NCI-H187 treated with DMSO at 0.1 percent for 48 hours (cell line): ENCODE data around the gene ATXN7L1.
"Not testable (repeated sequence)": the region's sequence is repeated elsewhere in the genome, so short reads cannot be mapped to it uniquely, and the experiment has no call there.

Source experiments
- DNase-seq: peaks from one replicate; lab custom pipeline; 2025; lab: John Stamatoyannopoulos, UW

The ATXN7L1 gene

GRCh38 chr7:105892387-105892786 is 16.0 kb upstream of the ATXN7L1 start:
- DNase-seq: no peak

GRCh38 chr7:105890290-105890997 is 14.0 kb upstream of the ATXN7L1 start:
- no peak for DNase-seq

GRCh38 chr7:105887569-105888189 is 11.3 kb upstream of the ATXN7L1 start:
- no peak for DNase-seq

DNA sequence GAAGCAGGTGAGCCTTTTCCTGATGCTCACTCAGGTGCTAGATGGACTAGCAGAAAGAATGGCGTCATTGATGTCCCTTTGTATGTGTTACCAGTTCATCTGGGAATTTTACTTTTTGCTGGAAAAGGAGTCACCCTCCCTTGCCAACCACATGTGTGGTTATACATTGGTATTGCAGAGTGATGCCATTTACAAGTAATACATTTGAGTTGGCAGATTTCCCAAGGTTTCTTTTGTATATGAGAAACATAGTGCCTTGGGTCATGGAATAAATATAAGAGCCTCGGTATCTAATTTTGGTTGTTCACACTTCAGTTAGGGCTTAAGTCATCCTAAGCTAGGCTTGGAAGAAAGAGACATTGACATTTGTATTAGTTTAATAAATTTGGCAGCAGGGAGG is 10.4 kb upstream of the ATXN7L1 start:
- DNase-seq: no peak

DNA sequence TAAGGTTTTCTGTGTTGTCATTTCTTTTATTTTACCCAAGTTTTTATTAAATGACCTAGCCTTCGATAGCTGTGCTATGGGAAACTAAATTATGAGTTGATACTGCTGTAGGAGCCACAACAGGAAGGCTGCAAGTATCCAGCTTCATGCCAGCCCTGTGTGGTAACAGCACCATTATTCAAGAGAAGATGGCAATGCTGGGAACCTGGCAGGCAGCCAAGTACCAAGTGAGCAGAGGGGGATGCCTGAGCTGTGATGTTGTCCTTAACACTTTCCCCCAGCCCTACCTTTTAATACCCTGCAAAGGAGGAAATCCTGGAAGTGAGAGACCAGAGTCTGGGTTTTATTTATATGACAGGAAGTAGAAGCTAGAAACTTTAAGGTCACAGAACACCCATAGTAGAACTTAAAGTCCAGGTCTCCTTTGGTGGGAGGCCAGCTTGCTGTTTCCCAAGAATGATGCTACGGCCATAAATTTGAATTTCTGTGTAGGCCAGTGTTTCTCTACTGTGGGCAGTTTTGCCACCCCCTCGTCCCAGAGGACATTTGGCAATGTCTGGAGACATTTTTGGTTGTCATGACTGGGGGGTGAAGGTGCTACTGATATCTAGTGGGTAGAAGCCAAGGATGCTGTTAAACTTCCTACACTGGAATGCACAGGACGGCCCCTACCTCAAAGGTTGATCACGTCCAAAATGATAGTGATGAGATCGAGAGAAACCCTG is 9.2 kb upstream of the ATXN7L1 start:
- no peak for DNase-seq

GRCh38 chr7:105883179-105883578 is 6.8 kb upstream of the ATXN7L1 start:
- DNase-seq: not testable (repeated sequence)

GRCh38 chr7:105881439-105881838 is 5.0 kb upstream of the ATXN7L1 start:
- no peak for DNase-seq

DNA sequence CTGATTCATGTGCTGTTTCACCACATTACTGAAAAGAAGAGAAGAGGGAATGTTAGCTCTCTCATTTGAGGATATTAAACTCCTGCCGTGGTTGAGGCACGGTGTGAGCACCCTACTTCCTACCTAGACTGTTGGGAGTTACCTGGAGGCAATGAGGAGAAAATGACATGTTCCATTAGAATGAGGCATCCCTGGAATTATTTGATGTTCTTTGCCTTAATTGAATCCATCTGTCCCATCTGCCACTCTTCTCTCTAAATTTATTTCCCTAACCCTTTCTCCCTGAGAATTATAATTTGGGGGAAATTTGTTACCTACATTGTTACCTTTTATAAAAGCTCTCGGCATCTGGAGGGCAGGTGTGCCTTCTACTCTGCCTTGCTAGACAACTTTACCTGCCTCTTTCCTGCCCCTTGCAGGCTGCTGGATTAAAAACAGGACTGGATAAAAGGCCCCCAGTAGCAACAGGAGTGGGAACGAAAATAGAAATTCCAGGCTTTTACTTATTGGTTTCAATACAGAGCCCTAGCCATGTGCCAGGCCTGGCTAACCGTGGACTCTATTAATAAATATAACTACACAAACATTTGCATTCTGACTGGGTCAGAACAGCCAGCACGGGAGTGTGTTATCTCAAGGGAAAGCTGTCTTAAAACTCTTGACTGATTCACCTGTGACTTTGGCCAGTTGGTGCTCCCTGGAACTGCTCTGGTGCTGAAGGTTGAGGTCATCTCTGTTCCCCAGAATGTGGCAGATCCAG is 4.4 kb upstream of the ATXN7L1 start:
- DNase-seq: no peak

DNA sequence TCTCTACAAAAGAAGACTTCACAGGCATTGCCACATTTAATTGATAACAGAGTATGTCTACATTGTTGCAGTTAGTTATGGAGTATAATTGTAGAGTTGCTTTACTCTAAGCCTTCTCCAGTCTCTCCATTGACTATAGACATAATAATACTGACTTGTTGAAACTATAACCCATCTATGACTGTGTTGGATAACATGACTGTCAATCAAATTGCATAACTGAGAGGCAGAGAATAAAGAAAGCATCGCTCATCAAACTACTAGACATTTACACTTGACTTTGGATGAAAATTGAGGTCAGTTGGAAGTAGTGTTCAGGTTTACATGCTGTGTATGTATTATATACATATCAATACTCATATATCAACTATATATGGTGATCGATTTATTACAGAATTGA is 3.4 kb upstream of the ATXN7L1 start:
- DNase-seq: no peak

- no peak for DNase-seq
These were observed 2.6 kb upstream of the ATXN7L1 start for GRCh38 chr7:105878746-105879605.

GRCh38 chr7:105877736-105878135 is 1.3 kb upstream of the ATXN7L1 start:
- DNase-seq: no peak

DNA sequence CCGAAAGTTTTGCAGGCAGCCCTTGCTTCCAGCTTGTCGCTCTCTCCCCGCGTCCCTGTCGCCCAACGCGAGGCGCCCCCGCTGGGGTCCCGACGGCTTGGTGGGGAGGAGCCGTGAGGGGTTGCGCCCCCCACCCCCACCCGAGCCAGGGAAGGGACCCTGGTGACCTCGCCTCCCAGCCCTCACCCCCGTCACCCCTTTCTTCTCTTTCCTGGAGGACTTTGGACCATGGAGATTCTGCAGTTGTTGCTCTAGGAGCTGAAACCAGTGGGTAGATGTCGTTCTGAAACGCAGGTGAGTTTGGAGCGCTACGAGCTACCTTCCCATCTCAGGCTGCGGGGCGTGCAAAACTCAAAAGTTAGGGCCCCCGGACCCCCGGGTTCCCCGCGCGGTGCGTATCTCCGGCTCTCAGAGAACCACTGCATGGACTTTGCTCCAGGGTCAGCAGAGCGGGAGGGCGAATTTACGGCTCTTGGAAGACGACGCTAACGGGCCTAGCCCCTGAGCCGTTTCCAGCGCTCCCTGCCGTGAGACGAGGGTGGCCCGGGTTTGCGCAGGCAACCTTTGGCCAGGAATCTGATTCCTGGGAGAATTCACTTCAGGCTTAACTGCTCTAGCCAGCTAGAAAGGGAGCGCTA is 684 bp upstream of the ATXN7L1 start:
- DNase-seq: no peak

DNA sequence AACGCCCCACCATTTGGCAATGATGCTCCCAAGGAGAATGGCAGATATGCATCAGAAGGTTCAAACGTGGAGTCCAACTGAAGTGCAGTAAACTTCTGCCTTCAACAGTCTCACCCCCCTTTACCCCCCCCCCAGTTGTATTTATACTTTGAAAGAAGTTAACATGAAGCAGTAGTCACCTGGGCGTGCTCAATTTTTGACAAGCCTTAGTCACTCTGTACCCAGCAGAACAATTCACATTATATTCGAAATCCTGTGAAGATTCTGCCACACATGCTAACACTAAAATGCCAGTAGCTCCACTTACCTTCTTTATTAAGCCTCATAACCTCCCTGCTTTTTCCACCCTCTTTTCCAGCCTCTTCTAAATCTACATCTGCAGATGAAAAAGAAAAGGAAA is 894 bp downstream of the ATXN7L1 start:
- DNase-seq: no peak

GRCh38 chr7:105874055-105874454 is 2.3 kb downstream of the ATXN7L1 start:
- no peak for DNase-seq

DNA sequence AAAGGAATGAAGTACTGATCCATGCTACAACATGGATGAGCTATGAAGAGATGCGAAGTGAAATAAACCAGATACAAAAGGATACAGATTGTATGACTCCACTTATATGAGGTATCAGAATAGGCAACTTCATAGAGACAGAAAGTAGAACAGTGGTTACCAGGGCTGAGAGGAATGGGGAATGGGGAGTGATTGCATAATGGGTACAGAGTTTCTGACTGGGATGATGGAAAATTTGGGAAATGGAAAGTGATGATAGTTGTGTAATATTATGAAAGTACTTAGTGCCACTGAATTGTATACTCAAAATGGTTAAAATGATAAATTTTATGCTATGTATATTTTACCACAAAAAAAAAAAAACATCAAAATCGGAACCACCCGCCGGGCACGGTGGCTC is 3.9 kb downstream of the ATXN7L1 start:
- no peak for DNase-seq

GRCh38 chr7:105871142-105871541 is 5.3 kb downstream of the ATXN7L1 start:
- DNase-seq: no peak

GRCh38 chr7:105866102-105866801 is 10.1 kb downstream of the ATXN7L1 start:
- peak; percentile 59 for DNase-seq

DNA sequence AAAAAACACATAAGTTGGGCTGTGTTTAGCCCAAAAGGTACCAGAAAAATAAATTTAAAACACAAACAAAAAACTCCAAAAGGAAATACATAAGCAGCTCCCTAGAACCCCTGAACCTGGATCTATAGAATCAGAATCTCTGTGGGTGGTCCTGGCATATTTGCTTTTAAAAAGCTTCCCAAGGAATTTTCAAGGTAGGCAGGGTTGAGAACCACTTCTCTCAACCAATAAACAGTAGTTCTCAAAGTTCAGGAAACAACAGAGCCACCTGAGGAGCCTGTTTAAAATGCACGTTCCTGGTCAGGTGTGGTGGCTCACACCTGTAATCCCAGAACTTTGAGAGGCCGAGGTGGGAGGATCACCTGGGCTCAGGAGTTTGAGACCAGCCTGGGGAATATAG is 12.5 kb downstream of the ATXN7L1 start:
- no peak for DNase-seq

DNA sequence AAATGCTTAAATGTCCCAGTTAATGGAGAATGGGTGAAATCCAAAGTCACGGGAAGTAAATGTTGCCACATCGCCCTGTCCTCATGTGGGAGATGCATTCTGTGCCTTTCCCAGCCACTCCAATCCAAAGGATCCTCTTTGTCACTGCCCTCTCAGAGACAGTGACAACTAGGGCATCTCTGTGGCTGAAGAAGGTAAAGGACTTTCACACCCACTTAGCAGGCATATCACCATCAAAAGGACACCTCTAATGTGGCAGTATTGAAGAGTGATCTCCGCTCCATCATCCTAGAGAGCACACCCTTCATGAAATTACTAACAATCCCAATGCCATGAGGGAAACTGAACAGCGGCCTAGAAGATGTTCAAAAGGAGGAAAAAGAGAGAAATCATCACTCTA is 13.6 kb downstream of the ATXN7L1 start:
- DNase-seq: no peak

DNA sequence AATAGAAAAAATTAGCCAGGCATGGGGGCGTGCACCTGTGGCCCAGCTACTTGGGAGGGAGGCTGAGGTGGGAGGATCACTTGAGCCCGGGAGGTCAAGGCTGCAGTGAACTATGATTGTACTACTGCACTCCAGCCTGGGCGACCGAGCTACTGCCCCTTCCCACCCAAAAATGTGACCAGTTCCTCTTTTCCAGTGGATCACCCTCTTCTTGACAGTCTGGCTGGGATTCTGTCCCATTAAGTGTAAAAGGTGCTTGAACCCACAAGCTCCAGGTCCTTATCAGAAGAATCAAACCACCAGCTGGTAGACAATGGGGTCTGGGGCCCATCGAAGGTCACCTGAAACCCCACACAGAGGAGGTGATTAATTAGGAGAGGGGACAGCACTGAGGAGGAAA is 14.1 kb downstream of the ATXN7L1 start:
- no peak for DNase-seq
